Subcutaneous abdominal adipose tissue (tissue), 5 donors: ENCODE data around the gene DHX34.
"Not testable (repeated sequence)": the region's sequence is repeated elsewhere in the genome, so short reads cannot be mapped to it uniquely, and the experiment has no call there.

Experiments used
- H3K27ac ChIP-seq: one replicate; pipeline ENCODE4 v1.7.0; 2013; ENCODE audit warnings: low read depth, mild to moderate bottlenecking, inconsistent platforms, low read length, moderate library complexity
- H3K27me3 ChIP-seq, 5 donors: one replicate each; pipeline ENCODE4 v1.7.0; 2013; ENCODE audit warnings: low read length in 5 of 5, inconsistent platforms in 1 of 5; ENCODE audit not compliant: control insufficient read depth in 5 of 5, insufficient read depth in 4 of 5
- H3K36me3 ChIP-seq, 5 donors: one replicate each; pipeline ENCODE4 v1.7.0; 2013; ENCODE audit warnings: low read length in 5 of 5; ENCODE audit not compliant: control insufficient read depth in 5 of 5, insufficient read depth in 5 of 5
- H3K4me1 ChIP-seq, 5 donors: one replicate each; pipeline ENCODE4 v1.7.0; 2013; ENCODE audit warnings: low read length in 5 of 5, mild to moderate bottlenecking in 3 of 5, moderate library complexity in 1 of 5; ENCODE audit not compliant: control insufficient read depth in 5 of 5, insufficient read depth in 5 of 5
- H3K4me3 ChIP-seq, 5 donors: one replicate each; pipeline ENCODE4 v1.7.0; 2013; ENCODE audit warnings: low read length in 5 of 5, low read depth in 1 of 5
- H3K9ac ChIP-seq, 5 donors: one replicate each; pipeline ENCODE4 v1.7.0; 2013; ENCODE audit warnings: low read length in 5 of 5, mild to moderate bottlenecking in 4 of 5, moderate library complexity in 3 of 5
- H3K9me3 ChIP-seq, 5 donors: one replicate each; pipeline ENCODE4 v1.7.0; 2013; ENCODE audit warnings: low read length in 5 of 5; ENCODE audit not compliant: control insufficient read depth in 5 of 5
- donor health status: healthy.
- donor health status: healthy.
- donor health status: healthy.
- donor health status: healthy.
- donor health status: healthy.

DHX34 gene

DNA sequence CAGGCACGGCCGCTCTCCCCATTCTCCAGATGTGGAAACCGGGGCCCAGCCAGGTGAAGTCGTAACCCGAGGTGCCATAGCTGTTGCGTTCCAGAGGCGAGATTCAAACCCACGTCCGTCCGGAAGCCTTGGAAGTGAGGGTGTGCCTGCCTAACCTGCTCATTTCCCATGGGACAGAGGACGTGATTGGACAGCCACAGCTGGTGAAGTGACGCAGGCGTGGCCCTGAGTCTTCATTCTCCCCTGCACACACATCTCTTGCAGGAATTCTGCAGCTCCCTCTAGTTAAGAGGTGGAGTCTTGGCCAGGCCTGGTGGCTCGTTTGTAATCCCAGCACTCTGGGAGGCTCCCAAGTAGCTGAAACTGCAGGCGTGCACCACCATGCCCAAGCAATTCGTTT is 53.4 kb downstream of the DHX34 start:
- no peak overlapping the region for H3K9ac ChIP-seq
- H3K4me3 ChIP-seq = no peak overlapping the region
- H3K27ac ChIP-seq = no peak overlapping the region
- peaks cover 0 to 3% (median 0%) of the 10 kb centered on the region in 5 donors for H3K36me3 ChIP-seq
- H3K27me3 ChIP-seq = peaks cover 16 to 28% (median 22%) of the 10 kb centered on the region in 5 donors
- H3K4me1 ChIP-seq = peaks cover 0 to 10% (median 0%) of the 10 kb centered on the region in 5 donors
- H3K9me3 ChIP-seq = no peaks in the 10 kb centered on the region

DNA sequence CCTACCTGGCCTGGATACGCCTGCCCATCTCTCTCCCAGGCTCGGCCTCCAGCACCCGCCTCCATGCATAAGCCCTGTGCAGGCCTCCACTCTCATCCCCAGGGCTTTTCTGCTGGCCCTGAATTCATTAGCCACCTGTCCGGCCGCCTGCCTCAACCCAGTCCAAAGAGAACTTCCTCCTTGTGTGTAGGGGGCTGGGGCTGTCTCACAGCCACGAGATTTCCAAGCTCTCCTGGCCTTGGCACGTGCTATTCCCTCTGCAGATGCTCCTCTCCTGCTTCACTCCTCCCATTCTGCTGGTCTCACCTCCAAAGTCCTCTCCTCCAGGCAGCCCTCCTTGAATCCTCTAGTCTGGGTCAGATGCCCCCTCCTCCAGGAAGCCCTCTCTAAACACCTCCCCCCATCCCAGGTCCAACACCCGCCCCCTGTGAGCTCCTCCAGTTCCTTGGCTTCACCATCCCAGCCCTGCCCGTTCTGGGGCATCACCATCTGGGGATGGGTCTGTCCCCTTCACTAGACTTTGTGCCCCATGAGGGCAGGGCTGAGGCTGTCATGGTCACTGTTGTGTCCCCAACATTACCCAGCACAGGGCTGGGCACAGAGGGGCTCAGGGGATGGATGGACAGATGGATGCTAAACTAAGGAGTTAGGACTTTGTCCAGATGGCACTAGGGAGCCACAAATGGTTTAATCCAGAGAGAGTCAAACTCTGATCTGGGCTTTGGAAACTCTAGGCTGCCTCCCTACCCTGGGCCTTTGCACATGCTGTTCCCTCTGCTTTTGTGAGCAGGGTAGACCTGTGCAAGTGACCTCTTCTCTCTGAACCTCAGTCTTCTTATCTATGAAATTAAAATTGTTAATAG is 55.5 kb downstream of the DHX34 start:
- no peak overlapping the region for H3K9ac ChIP-seq
- H3K27me3 ChIP-seq = peaks cover 12 to 29% (median 20%) of the 10 kb centered on the region in 5 donors
- H3K36me3 ChIP-seq = peaks cover 0 to 3% (median 0%) of the 10 kb centered on the region in 5 donors
- no peaks in the 10 kb centered on the region for H3K4me1 ChIP-seq
- no peak overlapping the region for H3K27ac ChIP-seq
- no peak overlapping the region for H3K4me3 ChIP-seq
- no peaks in the 10 kb centered on the region for H3K9me3 ChIP-seq

DNA sequence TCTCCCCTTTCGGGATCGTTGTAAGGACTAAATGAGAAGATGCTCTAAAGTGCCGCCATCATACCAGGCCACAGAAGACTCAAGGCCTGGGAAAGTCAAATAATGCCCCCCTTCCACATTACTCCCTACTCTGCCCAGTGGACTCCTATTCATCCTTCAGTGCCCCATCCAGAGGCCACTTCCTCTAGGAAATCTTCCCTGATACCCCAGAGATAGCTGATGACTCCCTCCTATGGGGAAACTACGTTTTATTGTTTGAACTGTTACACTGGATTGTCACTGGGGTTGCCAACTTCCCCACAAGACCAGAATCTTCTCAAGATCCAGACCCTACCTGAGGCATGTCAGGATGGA is 56.1 kb downstream of the DHX34 start:
- Histone ChIP-seq H3K4me3 (no peak overlapping the region), H3K9ac (no peak overlapping the region), H3K9me3 (no peaks in the 10 kb centered on the region), H3K27me3 (peaks cover 12 to 29% (median 20%) of the 10 kb centered on the region in 5 donors), H3K4me1 (no peaks in the 10 kb centered on the region), H3K36me3 (peaks cover 0 to 3% (median 0%) of the 10 kb centered on the region in 5 donors), H3K27ac (no peak overlapping the region)

GRCh38 chr19:47405854-47406417 is 56.8 kb downstream of the DHX34 start:
- Histone ChIP-seq H3K36me3 (peaks cover 0 to 3% (median 0%) of the 10 kb centered on the region in 5 donors), H3K27ac (no peak overlapping the region), H3K27me3 (peaks cover 12 to 29% (median 20%) of the 10 kb centered on the region in 5 donors), H3K9ac (no peak overlapping the region), H3K4me3 (no peak overlapping the region), H3K9me3 (no peaks in the 10 kb centered on the region), H3K4me1 (no peaks in the 10 kb centered on the region)

DNA sequence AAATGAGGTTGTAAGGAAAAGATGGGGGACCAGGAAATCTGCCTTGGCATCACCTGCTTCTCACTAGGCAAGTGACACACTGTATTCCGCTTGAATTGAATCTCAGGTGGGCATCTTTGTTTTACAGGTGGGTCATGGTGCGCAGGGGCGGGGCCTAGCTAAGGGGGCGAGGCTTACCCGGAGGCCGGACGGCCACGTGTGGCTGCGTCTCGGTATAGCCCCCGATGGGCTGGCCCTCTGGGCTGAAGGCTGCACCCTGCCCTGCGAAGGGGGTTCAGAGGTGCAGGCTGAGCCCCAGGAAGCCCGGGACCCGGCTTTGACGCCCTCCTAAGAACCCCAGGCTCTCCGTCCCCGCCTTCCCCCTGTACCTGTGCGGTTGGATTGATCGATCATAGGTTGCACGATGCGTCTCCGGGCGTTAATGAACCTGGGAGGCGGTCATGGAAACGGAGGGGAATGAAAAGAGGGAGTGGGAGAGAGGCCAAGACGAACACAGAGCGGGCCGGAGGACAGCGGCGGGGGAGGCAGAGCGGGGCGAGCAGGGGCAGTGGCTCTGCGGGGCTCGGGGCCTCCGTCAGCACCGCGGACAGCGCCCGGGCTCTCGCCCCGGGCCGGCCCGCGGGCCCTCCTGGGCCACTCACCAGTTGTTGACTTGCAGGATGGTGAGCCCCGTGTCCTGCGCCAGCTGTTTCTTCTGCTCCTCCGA is 57.7 kb downstream of the DHX34 start:
- H3K27ac ChIP-seq = no peak overlapping the region
- peaks cover 0 to 3% (median 0%) of the 10 kb centered on the region in 5 donors for H3K36me3 ChIP-seq
- no peak overlapping the region for H3K4me3 ChIP-seq
- H3K27me3 ChIP-seq = peaks cover 12 to 29% (median 20%) of the 10 kb centered on the region in 5 donors
- H3K9ac ChIP-seq = no peak overlapping the region
- no peaks in the 10 kb centered on the region for H3K4me1 ChIP-seq
- H3K9me3 ChIP-seq = no peaks in the 10 kb centered on the region

- Histone ChIP-seq H3K27me3 (peaks cover 12 to 29% (median 20%) of the 10 kb centered on the region in 5 donors), H3K27ac (no peak overlapping the region)
Observed at GRCh38 chr19:47407417-47407774, 58.3 kb downstream of the DHX34 start.

GRCh38 chr19:47408156-47408938 is 59.2 kb downstream of the DHX34 start:
- H3K4me3 ChIP-seq = no peak overlapping the region
- H3K4me1 ChIP-seq = no peaks in the 10 kb centered on the region
- H3K9ac ChIP-seq = no peak overlapping the region
- H3K36me3 ChIP-seq = peaks cover 0 to 3% (median 0%) of the 10 kb centered on the region in 5 donors
- no peak overlapping the region for H3K27ac ChIP-seq
- H3K9me3 ChIP-seq = no peaks in the 10 kb centered on the region
- H3K27me3 ChIP-seq = peaks cover 12 to 29% (median 18%) of the 10 kb centered on the region in 5 donors

More at GRCh38 chr19:47407417-47407774, 58.3 kb downstream of the DHX34 start:
- Histone ChIP-seq H3K36me3 (peaks cover 0 to 3% (median 0%) of the 10 kb centered on the region in 5 donors), H3K4me1 (no peaks in the 10 kb centered on the region), H3K9me3 (no peaks in the 10 kb centered on the region), H3K4me3 (no peak overlapping the region), H3K9ac (no peak overlapping the region)

GRCh38 chr19:47411101-47411500 is 62.0 kb downstream of the DHX34 start:
- Histone ChIP-seq H3K9me3 (no peaks in the 10 kb centered on the region), H3K4me1 (no peaks in the 10 kb centered on the region), H3K27me3 (peaks cover 8 to 23% (median 15%) of the 10 kb centered on the region in 5 donors), H3K27ac (no peak overlapping the region), H3K9ac (no peak overlapping the region), H3K4me3 (no peak overlapping the region), H3K36me3 (peaks cover 0 to 8% (median 0%) of the 10 kb centered on the region in 5 donors)

GRCh38 chr19:47411696-47412095 is 62.6 kb downstream of the DHX34 start:
- H3K4me1 ChIP-seq, H3K9me3 ChIP-seq, H3K27ac ChIP-seq, H3K9ac ChIP-seq, H3K36me3 ChIP-seq, H3K4me3 ChIP-seq: not testable (repeated sequence)
- H3K27me3 ChIP-seq = peaks cover 2 to 21% (median 14%) of the 10 kb centered on the region in 5 donors
